ENCODE results near the gene R3HDM4. TPM values are rescaled to one million over a fixed set of nuclear protein-coding genes. Genes with fewer than 3 reads are reported as not detected.

R3HDM4 gene
- total and polyA plus RNA-seq, 9 of the 15 experiments (the other 6 are each of a cell fraction or from before 2014, with no cell fraction given): 3.2 to 154 (median 59.0) TPM

DNA sequence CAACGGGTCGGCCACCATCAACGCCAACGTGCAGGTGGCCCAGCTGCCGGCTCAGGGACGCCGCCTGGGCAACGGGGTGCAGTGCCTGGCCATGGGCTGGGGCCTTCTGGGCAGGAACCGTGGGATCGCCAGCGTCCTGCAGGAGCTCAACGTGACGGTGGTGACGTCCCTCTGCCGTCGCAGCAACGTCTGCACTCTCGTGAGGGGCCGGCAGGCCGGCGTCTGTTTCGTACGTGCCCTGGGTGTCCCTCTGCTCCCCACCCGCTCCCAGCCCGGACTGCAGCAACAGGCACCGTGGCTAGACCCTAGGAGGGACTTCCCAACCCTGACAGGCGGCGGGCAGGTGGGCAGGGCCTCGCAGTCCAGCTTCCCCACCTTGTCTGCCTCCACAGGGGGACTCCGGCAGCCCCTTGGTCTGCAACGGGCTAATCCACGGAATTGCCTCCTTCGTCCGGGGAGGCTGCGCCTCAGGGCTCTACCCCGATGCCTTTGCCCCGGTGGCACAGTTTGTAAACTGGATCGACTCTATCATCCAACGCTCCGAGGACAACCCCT is 57.4 kb downstream of the R3HDM4 start:
- WGBS (ENCODE audit: insufficient coverage, low coverage, missing lambda C conversion rate): 49% methylated on average over 17 of the region's 40 CpGs
- BruUV-seq (replicated peaks): no TSS peak
- Histone ChIP-seq H3K79me2 (ENCODE audit: control insufficient read depth, insufficient read depth, low read length) (peaks cover 2% of the 10 kb centered on the region), H3K9me1 (ENCODE audit: control insufficient read depth, insufficient read depth, low read length) (no peaks in the 10 kb centered on the region), H3K4me3 (no peak overlapping the region), H3K36me3 (ENCODE audit: control insufficient read depth, insufficient read depth, low read length) (no peaks in the 10 kb centered on the region), H3K27ac (ENCODE audit: extremely low read depth, low read depth, low read length) (no peak overlapping the region), H3K27me3 (ENCODE audit: control insufficient read depth in 2 of 2, insufficient read depth in 2 of 2, low read length in 2 of 2) (no peaks in the 10 kb centered on the region), H3K9me3 (replicated peaks; ENCODE audit: control insufficient read depth, insufficient read depth, low read depth, low read length) (no peaks in the 10 kb centered on the region), H4K20me1 (replicated peaks; ENCODE audit: control insufficient read depth, insufficient read depth, low read length) (no peaks in the 10 kb centered on the region), H2AFZ (ENCODE audit: low read depth, low read length) (no peak overlapping the region), H3K9ac (ENCODE audit: insufficient read depth in 1 of 2, low read depth in 2 of 2, low read length in 2 of 2) (peak overlapping the region in 1 of 2 experiments; percentile 79; a peak in 2 of 4 replicates), H3K4me1 (replicated peaks in 1 of 2; ENCODE audit: control insufficient read depth in 2 of 2, insufficient read depth in 2 of 2, low read length in 2 of 2) (peaks cover 17 to 55% of the 10 kb centered on the region in 2 experiments; a peak in 4 of 5 replicates), H3K4me2 (ENCODE audit: insufficient read depth, low read length) (no peak overlapping the region)
- no peak for DNase-seq (ENCODE audit: extremely low read depth in 1 of 4, low spot score in 3 of 4)
- FAIRE-seq: no peak
- no peak for ATAC-seq
- POLR2A ChIA-PET: interaction anchor here (0.8 kb wide), 1 partner anchor 12 kb away, joined by 3 read pairs; no protein-coding TSS in a partner anchor
- intact Hi-C loops (cut with micrococcal nuclease): no loop called here
- CTCF ChIA-PET (ENCODE audit: low intra/inter-chr PET ratio): no interaction called here
- in situ Hi-C loops (cut with MboI): loop anchor here (5.0 kb wide), 1 partner anchor 88 kb away; no protein-coding TSS in a partner anchor
- TF ChIP-seq ZFP36 (IDR thresholded peaks at IDR 0.05; ENCODE audit: low read depth, low read length, partially characterized antibody) (no peak), ZNF263 (CRISPR knock-in tag; IDR thresholded peaks at IDR 0.05; ENCODE audit: borderline replicate concordance) (no peak), ZNF512 (tag; IDR thresholded peaks at IDR 0.05) (no peak), ZNF282 (CRISPR knock-in tag; IDR thresholded peaks at IDR 0.05) (no peak), LARP7 (IDR thresholded peaks at IDR 0.05) (no peak), SIN3A (IDR thresholded peaks at IDR 0.05; ENCODE audit: borderline replicate concordance in 2 of 2, control insufficient read depth in 1 of 2, low read depth in 2 of 2, low read length in 2 of 2) (no peak), ZFP30 (CRISPR knock-in tag; IDR thresholded peaks at IDR 0.05; ENCODE audit: borderline replicate concordance) (no peak), PRPF4 (IDR thresholded peaks at IDR 0.05; ENCODE audit: insufficient read depth, low read depth, low read length, poor library complexity, severe bottlenecking) (no peak), ZNF699 (CRISPR knock-in tag; IDR thresholded peaks at IDR 0.05; ENCODE audit: insufficient replicate concordance) (no peak), ARHGAP35 (IDR thresholded peaks at IDR 0.05; ENCODE audit: partially characterized antibody) (no peak), SRSF1 (IDR thresholded peaks at IDR 0.05; ENCODE audit: low read depth, low read length) (no peak), FOXA1 (IDR thresholded peaks at IDR 0.05; ENCODE audit: borderline replicate concordance) (no peak)
- TF ChIP-seq, protein P1, sequence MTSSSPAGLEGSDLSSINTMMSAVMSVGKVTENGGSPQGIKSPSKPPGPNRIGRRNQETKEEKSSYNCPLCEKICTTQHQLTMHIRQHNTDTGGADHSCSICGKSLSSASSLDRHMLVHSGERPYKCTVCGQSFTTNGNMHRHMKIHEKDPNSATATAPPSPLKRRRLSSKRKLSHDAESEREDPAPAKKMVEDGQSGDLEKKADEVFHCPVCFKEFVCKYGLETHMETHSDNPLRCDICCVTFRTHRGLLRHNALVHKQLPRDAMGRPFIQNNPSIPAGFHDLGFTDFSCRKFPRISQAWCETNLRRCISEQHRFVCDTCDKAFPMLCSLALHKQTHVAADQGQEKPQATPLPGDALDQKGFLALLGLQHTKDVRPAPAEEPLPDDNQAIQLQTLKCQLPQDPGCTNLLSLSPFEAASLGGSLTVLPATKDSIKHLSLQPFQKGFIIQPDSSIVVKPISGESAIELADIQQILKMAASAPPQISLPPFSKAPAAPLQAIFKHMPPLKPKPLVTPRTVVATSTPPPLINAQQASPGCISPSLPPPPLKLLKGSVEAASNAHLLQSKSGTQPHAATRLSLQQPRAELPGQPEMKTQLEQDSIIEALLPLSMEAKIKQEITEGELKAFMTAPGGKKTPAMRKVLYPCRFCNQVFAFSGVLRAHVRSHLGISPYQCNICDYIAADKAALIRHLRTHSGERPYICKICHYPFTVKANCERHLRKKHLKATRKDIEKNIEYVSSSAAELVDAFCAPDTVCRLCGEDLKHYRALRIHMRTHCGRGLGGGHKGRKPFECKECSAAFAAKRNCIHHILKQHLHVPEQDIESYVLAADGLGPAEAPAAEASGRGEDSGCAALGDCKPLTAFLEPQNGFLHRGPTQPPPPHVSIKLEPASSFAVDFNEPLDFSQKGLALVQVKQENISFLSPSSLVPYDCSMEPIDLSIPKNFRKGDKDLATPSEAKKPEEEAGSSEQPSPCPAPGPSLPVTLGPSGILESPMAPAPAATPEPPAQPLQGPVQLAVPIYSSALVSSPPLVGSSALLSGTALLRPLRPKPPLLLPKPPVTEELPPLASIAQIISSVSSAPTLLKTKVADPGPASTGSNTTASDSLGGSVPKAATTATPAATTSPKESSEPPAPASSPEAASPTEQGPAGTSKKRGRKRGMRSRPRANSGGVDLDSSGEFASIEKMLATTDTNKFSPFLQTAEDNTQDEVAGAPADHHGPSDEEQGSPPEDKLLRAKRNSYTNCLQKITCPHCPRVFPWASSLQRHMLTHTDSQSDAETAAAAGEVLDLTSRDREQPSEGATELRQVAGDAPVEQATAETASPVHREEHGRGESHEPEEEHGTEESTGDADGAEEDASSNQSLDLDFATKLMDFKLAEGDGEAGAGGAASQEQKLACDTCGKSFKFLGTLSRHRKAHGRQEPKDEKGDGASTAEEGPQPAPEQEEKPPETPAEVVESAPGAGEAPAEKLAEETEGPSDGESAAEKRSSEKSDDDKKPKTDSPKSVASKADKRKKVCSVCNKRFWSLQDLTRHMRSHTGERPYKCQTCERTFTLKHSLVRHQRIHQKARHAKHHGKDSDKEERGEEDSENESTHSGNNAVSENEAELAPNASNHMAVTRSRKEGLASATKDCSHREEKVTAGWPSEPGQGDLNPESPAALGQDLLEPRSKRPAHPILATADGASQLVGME (CRISPR knock-in tag; IDR thresholded peaks at IDR 0.05): no peak
- TF ChIP-seq, protein P2, sequence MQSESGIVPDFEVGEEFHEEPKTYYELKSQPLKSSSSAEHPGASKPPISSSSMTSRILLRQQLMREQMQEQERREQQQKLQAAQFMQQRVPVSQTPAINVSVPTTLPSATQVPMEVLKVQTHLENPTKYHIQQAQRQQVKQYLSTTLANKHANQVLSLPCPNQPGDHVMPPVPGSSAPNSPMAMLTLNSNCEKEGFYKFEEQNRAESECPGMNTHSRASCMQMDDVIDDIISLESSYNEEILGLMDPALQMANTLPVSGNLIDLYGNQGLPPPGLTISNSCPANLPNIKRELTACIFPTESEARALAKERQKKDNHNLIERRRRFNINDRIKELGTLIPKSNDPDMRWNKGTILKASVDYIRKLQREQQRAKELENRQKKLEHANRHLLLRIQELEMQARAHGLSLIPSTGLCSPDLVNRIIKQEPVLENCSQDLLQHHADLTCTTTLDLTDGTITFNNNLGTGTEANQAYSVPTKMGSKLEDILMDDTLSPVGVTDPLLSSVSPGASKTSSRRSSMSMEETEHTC (IDR thresholded peaks at IDR 0.05): no peak

Data from K562 (cell line).